ENCODE data around the gene ACAA2.

DNA sequence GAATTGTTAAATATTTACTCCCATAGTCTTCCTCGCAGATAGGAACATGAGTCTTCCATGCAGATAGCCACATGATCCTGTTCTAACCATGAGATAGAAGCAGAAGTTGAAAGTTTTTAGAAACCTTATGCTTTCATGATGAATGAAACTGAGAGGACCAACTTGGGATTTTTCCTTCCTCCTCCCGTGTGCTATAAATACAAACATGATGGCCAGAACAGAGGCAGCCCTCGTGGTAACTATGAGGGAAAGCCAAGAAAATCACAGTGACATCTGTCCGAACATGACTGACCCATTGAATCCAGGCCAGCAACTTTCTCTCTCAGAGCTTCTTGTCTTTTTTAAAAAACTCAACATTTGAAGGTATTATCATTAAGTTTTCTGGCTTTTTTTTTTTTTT lies 78.5 kb downstream of the ACAA2 start:
- TF ChIP-seq, protein P1, sequence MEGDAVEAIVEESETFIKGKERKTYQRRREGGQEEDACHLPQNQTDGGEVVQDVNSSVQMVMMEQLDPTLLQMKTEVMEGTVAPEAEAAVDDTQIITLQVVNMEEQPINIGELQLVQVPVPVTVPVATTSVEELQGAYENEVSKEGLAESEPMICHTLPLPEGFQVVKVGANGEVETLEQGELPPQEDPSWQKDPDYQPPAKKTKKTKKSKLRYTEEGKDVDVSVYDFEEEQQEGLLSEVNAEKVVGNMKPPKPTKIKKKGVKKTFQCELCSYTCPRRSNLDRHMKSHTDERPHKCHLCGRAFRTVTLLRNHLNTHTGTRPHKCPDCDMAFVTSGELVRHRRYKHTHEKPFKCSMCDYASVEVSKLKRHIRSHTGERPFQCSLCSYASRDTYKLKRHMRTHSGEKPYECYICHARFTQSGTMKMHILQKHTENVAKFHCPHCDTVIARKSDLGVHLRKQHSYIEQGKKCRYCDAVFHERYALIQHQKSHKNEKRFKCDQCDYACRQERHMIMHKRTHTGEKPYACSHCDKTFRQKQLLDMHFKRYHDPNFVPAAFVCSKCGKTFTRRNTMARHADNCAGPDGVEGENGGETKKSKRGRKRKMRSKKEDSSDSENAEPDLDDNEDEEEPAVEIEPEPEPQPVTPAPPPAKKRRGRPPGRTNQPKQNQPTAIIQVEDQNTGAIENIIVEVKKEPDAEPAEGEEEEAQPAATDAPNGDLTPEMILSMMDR (optimal IDR thresholded peaks at IDR 0.05 in 1 of 3, IDR thresholded peaks at IDR 0.05 in 1 of 3, conservative IDR thresholded peaks at IDR 0.05 in 1 of 3; ENCODE audit: extremely low read depth in 1 of 3, insufficient read depth in 2 of 3, low read length in 3 of 3), result no peak
- TF ChIP-seq EZH2 (IDR thresholded peaks at IDR 0.05; ENCODE audit: low read length), result no peak

Data from keratinocyte (primary cell).